Natural killer cell treated with Interleukin-12 subunit alpha and Interleukin-12 subunit beta and Interleukin-15 and Interleukin-18, amount 100 ng/mL, for 72 hours (primary cell): ENCODE results near the gene PALD1. TPM values are rescaled to one million over a fixed set of nuclear protein-coding genes. Genes with fewer than 3 reads are reported as not detected.

ENCODE experiments used
- ATAC-seq, 2 donors: fragments of 150-1000 bp; cut with Tn5 transposase in 1 of 2; sonication (Bioruptor Pico), chemical (Tn5 transposase) in 1 of 2; 2 replicates each; pipeline ENCODE4 v1.10.0; 2021
- DNase-seq: peaks from one replicate; pipeline ENCODE4 v3.0.0; 2022; ENCODE audit warnings: low spot score
- H3K27ac Mint-ChIP-seq, 2 donors: 1 replicate in 1 of 2; 2 replicates in 1 of 2; pipeline ENCODE4 v1.8.0; 2022; ENCODE audit warnings: mixed read lengths in 2 of 2, mild to moderate bottlenecking in 1 of 2, moderate library complexity in 1 of 2
- H3K27me3 Mint-ChIP-seq, 2 donors: 1 replicate in 1 of 2; 2 replicates in 1 of 2; pipeline ENCODE4 v1.8.0; 2022; ENCODE audit warnings: mixed read lengths in 2 of 2
- H3K36me3 Mint-ChIP-seq: one replicate; pipeline ENCODE4 v1.8.0; 2022; ENCODE audit warnings: mixed read lengths
- H3K4me1 Mint-ChIP-seq, 2 donors: 1 replicate in 1 of 2; 2 replicates in 1 of 2; pipeline ENCODE4 v1.8.0; 2022; ENCODE audit warnings: low read depth in 2 of 2, mixed read lengths in 2 of 2, mild to moderate bottlenecking in 1 of 2
- H3K4me3 Mint-ChIP-seq: one replicate; pipeline ENCODE4 v1.8.0; 2022; ENCODE audit warnings: mixed read lengths
- H3K9me3 Mint-ChIP-seq: 2 replicates; pipeline ENCODE4 v1.8.0; 2022; ENCODE audit warnings: mixed read lengths
- total RNA-seq, 2 donors: library from RNA; stranded (reverse); gene quantifications; one replicate each; pipeline ENCODE4 v1.2.3, GENCODE V29; 2022

PALD1 gene
- total RNA-seq, 2 donors from 2014 or later = 0.33 to 1.4 TPM

- Mint-ChIP-seq H3K9me3 (no peaks in the 10 kb centered on the region), H3K4me3 (no peak overlapping the region), H3K4me1 (no peaks in the 10 kb centered on the region), H3K27me3 (no peaks in the 10 kb centered on the region), H3K36me3 (no peaks in the 10 kb centered on the region), H3K27ac (no peak overlapping the region)
- DNase-seq (no peak), ATAC-seq (no peak)
Measured at GRCh38 chr10:70510904-70511303, 32.3 kb downstream of the PALD1 start.

- H3K4me3 Mint-ChIP-seq = no peak overlapping the region
- H3K27me3 Mint-ChIP-seq = no peaks in the 10 kb centered on the region
- H3K36me3 Mint-ChIP-seq = no peaks in the 10 kb centered on the region
- H3K9me3 Mint-ChIP-seq = no peaks in the 10 kb centered on the region
- no peak for ATAC-seq
- no peaks in the 10 kb centered on the region for H3K4me1 Mint-ChIP-seq
- H3K27ac Mint-ChIP-seq = no peak overlapping the region
- no peak for DNase-seq
Measured at GRCh38 chr10:70512149-70512639, 33.6 kb downstream of the PALD1 start.

- ATAC-seq (peak in 1 of 2 donors; percentile 35), DNase-seq (no peak)
- Mint-ChIP-seq H3K4me3 (no peak overlapping the region), H3K27ac (no peak overlapping the region), H3K4me1 (no peaks in the 10 kb centered on the region), H3K27me3 (no peaks in the 10 kb centered on the region), H3K9me3 (no peaks in the 10 kb centered on the region), H3K36me3 (no peaks in the 10 kb centered on the region)
Measured at GRCh38 chr10:70513848-70514309, 35.3 kb downstream of the PALD1 start.

GRCh38 chr10:70514591-70514990 is 36.0 kb downstream of the PALD1 start:
- H3K27me3 Mint-ChIP-seq = no peaks in the 10 kb centered on the region
- no peak for ATAC-seq
- DNase-seq = no peak
- H3K36me3 Mint-ChIP-seq = no peaks in the 10 kb centered on the region
- H3K9me3 Mint-ChIP-seq = no peaks in the 10 kb centered on the region
- no peak overlapping the region for H3K27ac Mint-ChIP-seq
- no peak overlapping the region for H3K4me3 Mint-ChIP-seq
- H3K4me1 Mint-ChIP-seq = no peaks in the 10 kb centered on the region

- DNase-seq (no peak), ATAC-seq (peak in 1 of 2 donors; percentile 48)
- H3K4me3 Mint-ChIP-seq = no peak overlapping the region
- H3K9me3 Mint-ChIP-seq = no peaks in the 10 kb centered on the region
- H3K27me3 Mint-ChIP-seq = no peaks in the 10 kb centered on the region
- no peak overlapping the region for H3K27ac Mint-ChIP-seq
- H3K36me3 Mint-ChIP-seq = no peaks in the 10 kb centered on the region
- no peaks in the 10 kb centered on the region for H3K4me1 Mint-ChIP-seq
Measured at GRCh38 chr10:70515035-70515667, 36.6 kb downstream of the PALD1 start.

- no peak overlapping the region for H3K4me3 Mint-ChIP-seq
Measured at GRCh38 chr10:70518695-70519094, 40.1 kb downstream of the PALD1 start.

GRCh38 chr10:70523057-70523456 is 44.5 kb downstream of the PALD1 start:
- Mint-ChIP-seq H3K36me3 (no peaks in the 10 kb centered on the region), H3K27ac (no peak overlapping the region), H3K27me3 (no peaks in the 10 kb centered on the region), H3K4me3 (no peak overlapping the region), H3K9me3 (no peaks in the 10 kb centered on the region), H3K4me1 (no peaks in the 10 kb centered on the region)
- DNase-seq (no peak), ATAC-seq (no peak)

More at GRCh38 chr10:70518695-70519094, 40.1 kb downstream of the PALD1 start:
- Mint-ChIP-seq H3K27me3 (no peaks in the 10 kb centered on the region), H3K27ac (no peak overlapping the region), H3K36me3 (no peaks in the 10 kb centered on the region), H3K9me3 (no peaks in the 10 kb centered on the region), H3K4me1 (no peaks in the 10 kb centered on the region)
- no peak for DNase-seq
- no peak for ATAC-seq

- no peaks in the 10 kb centered on the region for H3K36me3 Mint-ChIP-seq
- H3K4me3 Mint-ChIP-seq = no peak overlapping the region
- H3K4me1 Mint-ChIP-seq = no peaks in the 10 kb centered on the region
- DNase-seq (no peak), ATAC-seq (no peak)
- no peak overlapping the region for H3K27ac Mint-ChIP-seq
- no peaks in the 10 kb centered on the region for H3K27me3 Mint-ChIP-seq
- no peaks in the 10 kb centered on the region for H3K9me3 Mint-ChIP-seq
Measured at GRCh38 chr10:70523549-70523948, 45.0 kb downstream of the PALD1 start.

- Mint-ChIP-seq H3K9me3 (no peaks in the 10 kb centered on the region), H3K27me3 (no peaks in the 10 kb centered on the region)
Measured at GRCh38 chr10:70528314-70528713, 49.7 kb downstream of the PALD1 start.

GRCh38 chr10:70528741-70529362 is 50.3 kb downstream of the PALD1 start:
- Mint-ChIP-seq H3K27me3 (no peaks in the 10 kb centered on the region), H3K4me3 (no peak overlapping the region), H3K36me3 (no peaks in the 10 kb centered on the region), H3K27ac (no peak overlapping the region), H3K4me1 (no peaks in the 10 kb centered on the region), H3K9me3 (no peaks in the 10 kb centered on the region)
- DNase-seq (no peak), ATAC-seq (no peak)

More at GRCh38 chr10:70528314-70528713, 49.7 kb downstream of the PALD1 start:
- ATAC-seq (no peak), DNase-seq (no peak)
- H3K4me3 Mint-ChIP-seq = no peak overlapping the region
- no peak overlapping the region for H3K27ac Mint-ChIP-seq
- H3K36me3 Mint-ChIP-seq = no peaks in the 10 kb centered on the region
- H3K4me1 Mint-ChIP-seq = no peaks in the 10 kb centered on the region

- Mint-ChIP-seq H3K36me3 (no peaks in the 10 kb centered on the region), H3K4me3 (no peak overlapping the region), H3K27me3 (no peaks in the 10 kb centered on the region), H3K4me1 (no peaks in the 10 kb centered on the region), H3K9me3 (no peaks in the 10 kb centered on the region), H3K27ac (no peak overlapping the region)
- ATAC-seq (no peak), DNase-seq (no peak)
Measured at GRCh38 chr10:70529848-70530247, 51.3 kb downstream of the PALD1 start.

GRCh38 chr10:70530315-70530714 is 51.7 kb downstream of the PALD1 start:
- no peaks in the 10 kb centered on the region for H3K27me3 Mint-ChIP-seq
- no peaks in the 10 kb centered on the region for H3K36me3 Mint-ChIP-seq
- no peaks in the 10 kb centered on the region for H3K4me1 Mint-ChIP-seq
- H3K4me3 Mint-ChIP-seq = no peak overlapping the region
- H3K9me3 Mint-ChIP-seq = no peaks in the 10 kb centered on the region
- ATAC-seq (no peak), DNase-seq (no peak)
- no peak overlapping the region for H3K27ac Mint-ChIP-seq

- DNase-seq (no peak), ATAC-seq (peak in 1 of 2 donors; percentile 13)
- Mint-ChIP-seq H3K27me3 (peaks cover 0 to 5% of the 10 kb centered on the region in 2 donors), H3K36me3 (no peaks in the 10 kb centered on the region), H3K4me3 (no peak overlapping the region), H3K9me3 (no peaks in the 10 kb centered on the region), H3K27ac (no peak overlapping the region), H3K4me1 (no peaks in the 10 kb centered on the region)
Measured at GRCh38 chr10:70532554-70533188, 54.1 kb downstream of the PALD1 start.

GRCh38 chr10:70533189-70533558 is 54.6 kb downstream of the PALD1 start:
- peaks cover 0 to 5% of the 10 kb centered on the region in 2 donors for H3K27me3 Mint-ChIP-seq
- H3K36me3 Mint-ChIP-seq = no peaks in the 10 kb centered on the region
- H3K9me3 Mint-ChIP-seq = no peaks in the 10 kb centered on the region
- H3K4me3 Mint-ChIP-seq = no peak overlapping the region
- no peak overlapping the region for H3K27ac Mint-ChIP-seq
- H3K4me1 Mint-ChIP-seq = no peaks in the 10 kb centered on the region
- ATAC-seq (no peak), DNase-seq (no peak)
